Mesenchymal stem cell (in vitro differentiated cells and primary cell): ENCODE measurements around the gene PTPRN2.

Source experiments
- DNase-seq: peaks from one replicate; pipeline ENCODE4 v3.0.0-alpha.2; 2013
- H2AFZ ChIP-seq: one replicate; pipeline ENCODE4 v1.6.1; 2013; ENCODE audit warnings: low read depth, mild to moderate bottlenecking, control low read depth, inconsistent platforms, low read length, moderate library complexity
- H2AK5ac ChIP-seq: 2 replicates; pipeline ENCODE4 v1.6.1; 2013; ENCODE audit warnings: low read length, moderate library complexity, mild to moderate bottlenecking, inconsistent platforms; ENCODE audit not compliant: severe bottlenecking
- H2BK120ac ChIP-seq: one replicate; pipeline ENCODE4 v1.6.1; 2013; ENCODE audit warnings: low read depth, mild to moderate bottlenecking, inconsistent platforms, low read length, moderate library complexity
- H2BK12ac ChIP-seq, 2 experiments: one replicate each; pipeline ENCODE4 v1.6.1; 2013; ENCODE audit warnings: inconsistent platforms in 2 of 2, low read length in 2 of 2, mild to moderate bottlenecking in 2 of 2, moderate library complexity in 2 of 2, control low read depth in 1 of 2
- H2BK15ac ChIP-seq: one replicate; pipeline ENCODE4 v1.6.1; 2013; ENCODE audit warnings: mild to moderate bottlenecking, low read depth, inconsistent platforms; ENCODE audit not compliant: poor library complexity, severe bottlenecking
- H2BK5ac ChIP-seq: 2 replicates; pipeline ENCODE4 v1.6.1; 2013; ENCODE audit warnings: low read depth, mild to moderate bottlenecking, low read length, control low read depth, inconsistent platforms; ENCODE audit not compliant: poor library complexity, severe bottlenecking
- H3K14ac ChIP-seq, 2 experiments: one replicate each; pipeline ENCODE4 v1.6.1; 2013; ENCODE audit warnings: inconsistent platforms in 2 of 2, low read length in 2 of 2, control low read depth in 1 of 2, mild to moderate bottlenecking in 1 of 2, moderate library complexity in 1 of 2
- H3K18ac ChIP-seq, 2 experiments: one replicate each; pipeline ENCODE4 v1.6.1; 2013; ENCODE audit warnings: inconsistent platforms in 2 of 2, low read length in 2 of 2, control low read depth in 1 of 2, low read depth in 1 of 2, mild to moderate bottlenecking in 1 of 2
- H3K23ac ChIP-seq, 2 experiments: one replicate each; pipeline ENCODE4 v1.6.1; 2013; ENCODE audit warnings: inconsistent platforms in 2 of 2, low read length in 2 of 2, mild to moderate bottlenecking in 2 of 2, moderate library complexity in 2 of 2, control low read depth in 1 of 2
- H3K27ac ChIP-seq: 2 replicates; pipeline ENCODE4 v1.5.1; 2013; ENCODE audit warnings: mild to moderate bottlenecking, moderate library complexity, low read length, control low read depth, inconsistent platforms; ENCODE audit not compliant: poor library complexity, severe bottlenecking
- H3K27me3 ChIP-seq, 2 experiments: 2 replicates each; pipeline versions ENCODE4 v1.6.1 to v1.7.0; 2013; ENCODE audit warnings: low read length in 2 of 2, mild to moderate bottlenecking in 2 of 2, moderate library complexity in 2 of 2, control low read depth in 1 of 2, inconsistent platforms in 1 of 2; ENCODE audit not compliant: control insufficient read depth in 1 of 2, insufficient read depth in 1 of 2
- H3K36me3 ChIP-seq, 2 experiments: 2 replicates each; pipeline versions ENCODE4 v1.6.1 to v1.7.0; 2013; ENCODE audit warnings: low read length in 2 of 2, control low read depth in 1 of 2, inconsistent platforms in 1 of 2, low read depth in 1 of 2, mild to moderate bottlenecking in 1 of 2; ENCODE audit not compliant: insufficient read depth in 2 of 2, control insufficient read depth in 1 of 2
- H3K4ac ChIP-seq, 2 experiments: one replicate each; pipeline ENCODE4 v1.6.1; 2013; ENCODE audit warnings: inconsistent platforms in 2 of 2, low read length in 2 of 2, mild to moderate bottlenecking in 2 of 2, moderate library complexity in 2 of 2, control low read depth in 1 of 2, low read depth in 1 of 2
- H3K4me1 ChIP-seq: 2 replicates; pipeline ENCODE4 v1.6.1; 2013; ENCODE audit warnings: low read depth, low read length, control low read depth; ENCODE audit not compliant: control insufficient read depth, insufficient read depth
- H3K4me2 ChIP-seq: 2 replicates; pipeline ENCODE4 v1.6.1; 2013; ENCODE audit warnings: low read length, mild to moderate bottlenecking, inconsistent platforms; ENCODE audit not compliant: poor library complexity, severe bottlenecking
- H3K4me3 ChIP-seq, 2 experiments: 2 replicates each; pipeline versions ENCODE4 v1.5.1 to v1.7.0; 2013; ENCODE audit warnings: low read length in 2 of 2, mild to moderate bottlenecking in 2 of 2, control low read depth in 1 of 2, low read depth in 1 of 2; ENCODE audit not compliant: insufficient read depth in 1 of 2
- H3K79me1 ChIP-seq: replicated peaks from 2 replicates; pipeline ENCODE4 v1.6.1; 2013; ENCODE audit warnings: mild to moderate bottlenecking, control low read depth, low read length, inconsistent platforms; ENCODE audit not compliant: poor library complexity, severe bottlenecking
- H3K9ac ChIP-seq: 2 replicates; pipeline ENCODE4 v1.7.0; 2013; ENCODE audit warnings: mild to moderate bottlenecking, low read length, moderate library complexity
- H3K9me3 ChIP-seq: 2 replicates; pipeline ENCODE4 v1.7.0; 2013; ENCODE audit warnings: mild to moderate bottlenecking, low read length; ENCODE audit not compliant: control insufficient read depth
- H4K8ac ChIP-seq: one replicate; pipeline ENCODE4 v1.6.1; 2013; ENCODE audit warnings: inconsistent platforms, mild to moderate bottlenecking, low read length, moderate library complexity
- H4K91ac ChIP-seq: one replicate; pipeline ENCODE4 v1.6.1; 2013; ENCODE audit warnings: mild to moderate bottlenecking, low read length, inconsistent platforms
- WGBS: methylation state at CpG from one replicate; pipeline ENCODE4 v1.1.7; 2013; ENCODE audit warnings: mixed read lengths; 5-methylcytosine and 5-hydroxymethylcytosine counted together

Gene PTPRN2

DNA sequence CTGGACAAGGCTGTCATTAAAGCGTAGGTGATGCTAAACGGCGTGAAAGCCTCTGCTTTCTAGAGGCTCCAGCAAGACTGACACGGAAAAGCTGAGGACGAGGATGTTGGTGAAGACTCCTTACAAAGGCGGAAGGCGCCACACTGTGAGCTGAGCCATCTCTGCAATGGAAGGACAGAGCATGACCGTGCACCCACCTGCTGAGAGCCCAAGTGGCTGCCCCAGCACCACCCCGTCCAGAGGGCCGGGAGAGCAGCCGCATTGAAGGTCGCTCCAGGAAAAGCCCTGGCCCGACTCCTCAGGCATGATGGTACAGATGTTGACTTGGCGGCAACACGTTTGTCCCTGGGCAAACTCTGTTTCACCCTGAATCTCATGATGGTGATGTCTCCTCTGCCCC lies 758.1 kb downstream of the PTPRN2 start:
- Histone ChIP-seq H3K18ac (no peak overlapping the region), H3K4me1 (no peaks in the 10 kb centered on the region), H2BK120ac (no peak overlapping the region), H3K4ac (no peak overlapping the region), H2BK12ac (no peak overlapping the region), H3K23ac (no peak overlapping the region), H3K14ac (no peak overlapping the region), H3K4me2 (no peak overlapping the region), H3K9ac (no peak overlapping the region), H3K36me3 (no peaks in the 10 kb centered on the region), H2BK5ac (no peak overlapping the region), H2AK5ac (no peak overlapping the region), H3K27ac (no peak overlapping the region), H3K79me1 (no peaks in the 10 kb centered on the region), H4K91ac (no peak overlapping the region), H4K8ac (no peak overlapping the region), H2AFZ (no peak overlapping the region), H3K9me3 (no peaks in the 10 kb centered on the region), H3K4me3 (no peak overlapping the region), H3K27me3 (no peaks in the 10 kb centered on the region), H2BK15ac (no peak overlapping the region)
- DNase-seq, result no peak
- 84% methylated on average over 15 of the region's 15 CpGs for WGBS

DNA sequence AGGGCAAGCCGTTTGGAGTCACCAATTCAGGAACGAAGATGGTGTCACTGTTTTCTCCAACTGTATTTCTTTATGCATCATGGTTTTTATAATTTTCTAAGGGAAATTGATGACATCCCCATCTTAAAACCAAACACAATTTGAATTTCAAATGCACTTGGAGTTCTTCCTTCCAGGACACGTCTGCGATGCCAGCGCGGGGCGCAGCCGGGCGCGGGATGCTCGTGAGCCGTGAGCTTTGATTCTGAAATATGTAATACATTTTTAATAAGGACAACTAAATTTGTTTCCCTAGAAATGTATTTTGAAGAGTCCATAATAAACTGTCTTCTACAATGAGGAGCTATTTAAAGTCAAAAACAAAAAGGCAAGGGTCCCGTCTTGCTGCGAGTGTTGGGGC lies 758.7 kb downstream of the PTPRN2 start:
- H3K14ac ChIP-seq, result no peak overlapping the region
- no peak overlapping the region for H2AK5ac ChIP-seq
- DNase-seq, result no peak

DNA sequence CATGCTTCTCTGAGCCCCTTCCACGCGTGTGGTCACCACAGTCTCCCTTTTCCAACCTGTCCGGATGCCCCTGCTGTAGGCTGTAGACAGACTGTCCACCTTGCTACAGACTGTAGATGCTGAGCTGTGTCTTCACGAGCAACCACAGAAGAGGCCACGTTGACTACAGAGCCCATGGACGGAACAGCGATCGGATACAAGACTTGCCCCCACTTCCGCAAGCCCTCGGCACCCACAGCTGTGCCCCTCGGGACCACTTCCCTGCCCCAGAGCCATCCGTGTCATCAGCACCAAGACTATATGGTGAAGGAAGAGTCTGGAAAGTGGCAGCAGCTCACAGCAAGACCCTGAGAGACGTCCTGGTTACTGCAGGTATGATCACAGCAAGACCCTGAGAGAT lies 759.4 kb downstream of the PTPRN2 start:
- no peak overlapping the region for H4K91ac ChIP-seq
- no peak overlapping the region for H2BK15ac ChIP-seq
- WGBS, result 84% methylated on average over 13 of the region's 13 CpGs
- H3K4me1 ChIP-seq, result no peaks in the 10 kb centered on the region
- no peaks in the 10 kb centered on the region for H3K79me1 ChIP-seq
- no peak overlapping the region for H3K27ac ChIP-seq
- H2BK5ac ChIP-seq, result no peak overlapping the region
- no peak overlapping the region for H3K18ac ChIP-seq
- no peak overlapping the region for H3K4me3 ChIP-seq
- no peaks in the 10 kb centered on the region for H3K27me3 ChIP-seq
- H2BK120ac ChIP-seq, result no peak overlapping the region
- H3K14ac ChIP-seq, result no peak overlapping the region
- H3K36me3 ChIP-seq, result no peaks in the 10 kb centered on the region
- H3K9me3 ChIP-seq, result no peaks in the 10 kb centered on the region
- H3K4me2 ChIP-seq, result no peak overlapping the region
- H2BK12ac ChIP-seq, result no peak overlapping the region
- no peak overlapping the region for H3K4ac ChIP-seq
- H3K9ac ChIP-seq, result no peak overlapping the region
- no peak overlapping the region for H4K8ac ChIP-seq
- no peak for DNase-seq
- no peak overlapping the region for H2AK5ac ChIP-seq
- no peak overlapping the region for H3K23ac ChIP-seq
- no peak overlapping the region for H2AFZ ChIP-seq

More for the DNA sequence above, 758.7 kb downstream of the PTPRN2 start:
- Histone ChIP-seq H3K4me2 (no peak overlapping the region), H2BK120ac (no peak overlapping the region), H3K18ac (no peak overlapping the region), H3K79me1 (no peaks in the 10 kb centered on the region), H2BK12ac (no peak overlapping the region), H3K27ac (no peak overlapping the region), H3K23ac (no peak overlapping the region), H4K91ac (no peak overlapping the region), H2BK5ac (no peak overlapping the region), H2AFZ (no peak overlapping the region), H3K4me1 (no peaks in the 10 kb centered on the region), H2BK15ac (no peak overlapping the region), H3K36me3 (no peaks in the 10 kb centered on the region), H3K4me3 (no peak overlapping the region), H4K8ac (no peak overlapping the region), H3K9ac (no peak overlapping the region), H3K4ac (no peak overlapping the region), H3K27me3 (no peaks in the 10 kb centered on the region), H3K9me3 (no peaks in the 10 kb centered on the region)
- WGBS, result 91% methylated on average over 3 of the region's 14 CpGs

DNA sequence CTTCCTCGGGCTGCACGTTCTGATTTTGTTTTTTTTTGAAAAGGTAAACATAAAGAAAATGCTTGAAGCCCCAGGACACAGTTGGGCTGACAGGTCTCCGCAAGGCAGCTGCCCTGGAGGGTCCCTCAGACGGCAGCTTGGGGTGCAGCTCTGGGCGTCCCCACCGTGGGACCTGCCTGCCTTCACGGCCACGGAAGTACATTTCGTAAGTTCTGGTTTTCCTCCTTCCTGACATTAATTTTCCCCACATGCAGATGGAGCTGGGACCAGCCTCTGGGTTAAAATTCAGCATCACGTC lies 759.8 kb downstream of the PTPRN2 start:
- Histone ChIP-seq H3K4ac (no peak overlapping the region), H3K4me3 (no peak overlapping the region), H3K4me1 (no peaks in the 10 kb centered on the region), H3K79me1 (no peaks in the 10 kb centered on the region), H2BK15ac (no peak overlapping the region), H4K91ac (no peak overlapping the region), H3K27ac (no peak overlapping the region), H3K14ac (no peak overlapping the region), H3K27me3 (no peaks in the 10 kb centered on the region), H2AFZ (no peak overlapping the region), H3K4me2 (no peak overlapping the region), H3K23ac (no peak overlapping the region), H2AK5ac (no peak overlapping the region), H2BK5ac (no peak overlapping the region), H2BK12ac (no peak overlapping the region), H3K36me3 (no peaks in the 10 kb centered on the region), H3K9me3 (no peaks in the 10 kb centered on the region), H3K9ac (no peak overlapping the region), H3K18ac (no peak overlapping the region), H4K8ac (no peak overlapping the region), H2BK120ac (no peak overlapping the region)
- WGBS, result 83% methylated on average over 9 of the region's 10 CpGs
- no peak for DNase-seq
